ENCODE results near the gene OGFRL1.

OGFRL1 gene

DNA sequence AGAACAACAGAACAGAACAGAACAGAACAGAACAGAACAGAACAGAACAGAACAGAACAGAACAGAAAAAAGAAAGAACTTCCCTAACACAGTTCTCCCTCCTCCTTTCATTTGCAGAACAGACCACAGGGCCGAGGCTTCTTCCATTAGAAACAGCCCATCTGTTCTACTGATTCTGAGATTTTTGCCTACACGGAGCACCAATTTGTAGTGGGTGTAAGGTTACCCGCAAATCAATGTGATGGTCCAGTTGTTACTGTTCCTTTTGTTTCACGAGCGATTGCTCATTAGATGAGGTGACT is 734 bp upstream of the OGFRL1 start:
- no peak for DNase-seq

DNA sequence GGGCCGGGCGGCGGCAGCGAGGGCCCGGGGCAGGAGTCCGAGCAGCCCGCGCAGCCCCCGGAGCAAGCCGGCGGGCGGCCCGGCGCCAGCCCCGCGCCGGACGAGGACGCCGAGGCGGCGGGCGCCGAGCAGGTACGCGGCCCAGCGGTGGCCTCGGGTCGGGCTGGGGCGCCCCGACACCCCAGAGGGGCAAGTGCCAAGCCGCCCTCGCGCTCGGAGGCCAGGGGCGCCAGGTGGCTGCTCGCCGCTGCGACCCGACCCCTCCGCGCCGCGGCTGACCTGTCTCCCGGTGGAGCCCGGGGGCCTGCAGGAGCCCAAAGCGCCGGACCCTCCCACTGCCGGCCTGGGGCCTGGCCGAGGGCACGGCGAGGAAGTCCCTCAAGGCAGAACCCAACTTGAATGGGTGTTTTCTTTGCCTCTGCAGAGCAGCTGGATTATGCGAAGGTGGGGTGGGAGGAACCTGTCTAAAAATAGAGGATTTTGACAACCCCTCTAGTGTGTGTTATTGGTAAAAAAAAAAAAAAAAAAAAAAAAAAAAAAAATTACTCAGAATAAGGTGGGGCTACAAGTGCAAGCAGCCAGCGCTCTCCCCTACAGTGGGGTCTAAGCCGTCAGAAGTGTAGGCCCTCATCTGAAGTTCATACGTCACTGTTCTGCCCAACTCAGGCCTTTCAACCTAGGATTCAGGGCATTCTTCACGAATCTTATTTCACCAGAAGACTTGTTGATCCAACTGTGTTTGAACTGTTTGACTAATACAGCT is 609 bp downstream of the OGFRL1 start:
- no peak for DNase-seq

GRCh38 chr6:71289802-71290175 is 1.2 kb downstream of the OGFRL1 start:
- no peak for DNase-seq

DNA sequence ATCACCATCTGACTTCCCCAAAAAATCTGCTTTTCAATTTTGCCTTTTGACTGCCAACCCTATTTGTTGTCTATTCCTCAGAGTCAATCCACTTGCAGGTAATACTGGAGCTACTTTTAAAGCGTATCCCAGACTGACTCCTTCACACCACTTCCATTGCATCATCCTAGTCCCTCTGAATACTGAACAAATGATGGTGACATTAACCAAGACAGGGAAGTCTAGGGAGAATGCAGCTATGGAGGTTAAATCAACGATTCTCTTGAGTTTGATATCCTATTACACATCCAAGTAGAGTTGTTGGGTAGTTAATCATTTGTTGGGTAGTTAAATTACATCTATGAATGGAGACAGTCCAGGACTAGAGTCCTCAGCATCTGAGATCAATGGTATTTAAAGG is 2.0 kb downstream of the OGFRL1 start:
- no peak for DNase-seq

GRCh38 chr6:71292001-71292400 is 3.4 kb downstream of the OGFRL1 start:
- DNase-seq, result no peak

DNA sequence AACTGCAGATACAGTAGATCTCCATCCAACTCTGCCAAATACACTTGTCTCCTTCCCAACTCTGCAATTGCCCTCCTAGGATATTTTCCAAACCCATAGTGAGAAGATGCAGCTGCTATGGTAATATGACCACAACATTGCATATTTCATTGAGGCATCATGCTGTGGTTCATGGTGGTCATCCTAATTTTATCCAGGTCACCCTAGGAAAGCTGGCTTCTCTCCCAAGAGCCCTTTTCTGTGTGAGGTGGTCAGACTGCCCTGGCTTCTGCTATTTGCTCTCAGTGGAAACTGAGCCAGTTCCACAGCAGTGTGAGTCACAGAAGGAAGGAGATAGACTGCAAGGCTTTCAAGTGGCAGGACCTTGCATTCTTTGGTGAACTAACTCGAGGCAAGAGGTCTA is 5.5 kb downstream of the OGFRL1 start:
- no peak for DNase-seq

DNA sequence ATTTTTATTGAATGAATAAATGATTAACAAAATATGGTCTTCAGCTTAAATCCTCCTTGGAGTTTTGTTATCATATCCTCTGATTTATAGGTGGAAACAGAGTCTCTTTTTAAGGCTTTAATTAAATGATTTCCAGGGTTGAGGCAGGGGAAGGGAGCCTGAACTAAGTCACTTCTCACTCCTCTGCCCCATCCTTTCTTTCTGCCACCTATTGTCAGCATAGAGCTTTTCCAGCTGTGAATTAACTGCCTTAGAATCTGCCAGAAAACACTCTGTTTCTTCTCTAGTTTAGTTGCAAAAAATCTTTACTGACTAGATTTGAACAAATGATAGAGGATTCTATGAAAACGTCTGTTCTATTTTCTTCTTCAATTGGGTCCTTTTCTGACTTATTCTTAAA is 9.8 kb downstream of the OGFRL1 start:
- no peak for DNase-seq

DNA sequence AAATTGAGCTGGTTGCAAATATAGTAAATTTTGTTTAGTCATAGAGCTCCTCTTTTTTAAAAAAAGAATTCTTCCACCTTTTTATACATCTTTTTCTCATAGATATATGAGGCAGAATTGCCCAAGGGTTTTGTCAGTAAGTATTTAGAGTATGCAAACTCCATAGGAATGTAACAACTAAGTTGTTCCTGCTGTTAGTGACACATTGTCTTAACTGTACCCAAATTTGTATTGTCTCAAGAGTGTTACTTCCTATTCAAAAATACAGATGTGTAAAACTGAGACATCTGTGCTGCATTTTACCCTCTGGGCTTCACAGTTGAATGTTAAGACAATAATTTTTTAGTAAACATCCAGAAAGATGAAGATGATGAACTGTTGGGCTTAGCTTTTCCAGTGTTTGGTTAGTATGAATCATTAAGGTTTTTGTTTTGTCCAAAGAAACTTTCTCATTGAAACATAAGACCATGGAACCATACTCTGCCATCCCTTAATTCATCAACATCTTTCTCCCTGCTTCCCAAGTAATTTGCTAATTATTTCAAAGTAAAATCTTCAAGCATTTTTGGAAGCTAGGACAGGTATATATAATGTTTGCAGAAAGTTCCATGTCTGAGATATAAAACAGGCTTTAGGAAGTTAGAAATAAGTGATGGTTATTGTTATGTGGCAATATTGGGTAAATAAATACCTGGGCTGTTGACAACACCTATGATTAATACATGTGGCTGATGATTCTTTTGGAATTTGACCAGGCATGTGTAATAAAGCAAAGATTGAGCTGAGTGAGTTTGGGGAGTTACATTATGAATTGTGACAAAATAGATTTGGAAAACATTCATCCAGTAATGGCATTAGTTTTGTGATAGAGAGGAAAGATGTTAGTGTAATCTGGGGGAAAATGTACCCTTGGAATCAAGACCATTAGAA is 11.2 kb downstream of the OGFRL1 start:
- DNase-seq, result no peak

GRCh38 chr6:71300561-71301168 is 12.1 kb downstream of the OGFRL1 start:
- no peak for DNase-seq

GRCh38 chr6:71301546-71301945 is 12.9 kb downstream of the OGFRL1 start:
- no peak for DNase-seq

GRCh38 chr6:71309656-71310055 is 21.0 kb downstream of the OGFRL1 start:
- DNase-seq, result no peak

DNA sequence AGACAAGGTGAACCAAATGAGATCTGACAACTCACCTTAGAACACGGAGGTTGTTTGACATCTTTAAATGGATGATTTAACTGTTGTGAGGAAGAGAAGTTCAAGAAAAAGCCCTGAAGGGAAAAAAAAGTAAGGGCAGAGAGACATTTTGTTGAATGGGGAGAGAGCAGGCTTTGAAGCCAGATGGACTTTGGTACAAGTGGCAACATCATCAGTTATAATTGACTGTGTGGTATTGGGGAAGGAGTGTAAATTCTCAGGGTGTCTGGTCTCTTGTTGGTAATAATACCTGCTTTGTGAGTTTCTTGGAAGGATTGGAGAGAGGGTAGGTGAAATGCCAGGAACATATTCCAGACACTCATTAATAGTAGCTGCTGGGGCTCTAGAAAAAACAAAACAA is 21.6 kb downstream of the OGFRL1 start:
- no peak for DNase-seq

DNA sequence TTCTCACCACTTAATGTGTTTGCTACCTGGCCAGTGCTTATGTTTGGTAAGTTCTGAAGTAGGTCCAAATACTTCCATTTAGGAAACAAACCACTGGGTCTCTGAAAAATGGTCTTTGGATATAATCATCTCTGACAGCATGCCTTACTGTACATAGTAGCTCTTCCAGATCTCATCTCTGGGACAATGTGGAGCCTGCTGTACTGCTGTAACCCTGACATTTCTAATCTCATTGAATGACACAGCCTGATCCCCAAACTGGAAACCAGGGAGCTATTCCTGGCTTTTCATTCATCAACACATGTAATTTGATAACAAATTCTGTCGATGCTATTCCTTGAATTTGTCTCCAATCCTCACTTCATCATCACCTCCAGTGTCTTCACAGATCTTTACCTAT is 23.5 kb downstream of the OGFRL1 start:
- DNase-seq, result no peak

GRCh38 chr6:71317441-71317840 is 28.8 kb downstream of the OGFRL1 start:
- DNase-seq, result no peak

DNA sequence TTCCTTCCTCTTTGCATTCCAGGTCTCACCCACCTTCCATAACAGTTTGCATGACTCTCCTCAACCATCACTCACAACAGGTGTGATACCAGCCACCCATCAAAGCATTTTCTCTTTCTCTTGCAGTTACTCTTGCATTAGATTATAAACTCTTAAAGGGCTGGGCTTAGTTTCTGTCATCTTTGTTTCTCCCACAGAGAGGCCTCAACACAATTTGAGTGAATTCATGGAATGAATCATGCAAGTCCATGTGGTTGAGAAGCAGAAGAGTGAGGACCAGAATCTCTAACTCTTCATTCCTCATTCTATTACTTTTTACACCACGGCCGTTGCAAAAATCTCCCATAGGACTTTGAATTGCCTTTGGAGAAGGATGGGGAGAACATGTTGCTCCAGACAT is 31.4 kb downstream of the OGFRL1 start:
- DNase-seq, result no peak

DNA sequence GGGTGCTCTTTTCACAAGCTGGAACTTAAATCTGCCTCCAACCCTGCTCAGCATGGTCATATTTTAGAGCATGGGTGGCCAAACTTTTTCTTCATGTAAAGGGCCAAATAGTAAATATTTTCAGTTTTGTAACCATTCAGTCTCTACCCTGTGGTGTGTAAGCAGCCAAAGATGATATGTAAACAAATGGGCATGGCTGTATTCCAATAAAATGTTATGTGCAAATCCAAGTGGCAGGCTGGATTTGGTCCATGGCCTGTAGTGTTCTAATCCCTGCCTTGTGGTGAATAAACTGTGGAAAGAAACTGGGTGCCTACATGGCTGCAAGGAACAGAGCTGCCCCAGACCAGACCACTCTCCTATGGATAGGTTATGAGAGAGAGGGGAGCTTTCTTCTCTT is 32.7 kb downstream of the OGFRL1 start:
- DNase-seq, result no peak

GRCh38 chr6:71324194-71324785 is 35.7 kb downstream of the OGFRL1 start:
- no peak for DNase-seq

DNA sequence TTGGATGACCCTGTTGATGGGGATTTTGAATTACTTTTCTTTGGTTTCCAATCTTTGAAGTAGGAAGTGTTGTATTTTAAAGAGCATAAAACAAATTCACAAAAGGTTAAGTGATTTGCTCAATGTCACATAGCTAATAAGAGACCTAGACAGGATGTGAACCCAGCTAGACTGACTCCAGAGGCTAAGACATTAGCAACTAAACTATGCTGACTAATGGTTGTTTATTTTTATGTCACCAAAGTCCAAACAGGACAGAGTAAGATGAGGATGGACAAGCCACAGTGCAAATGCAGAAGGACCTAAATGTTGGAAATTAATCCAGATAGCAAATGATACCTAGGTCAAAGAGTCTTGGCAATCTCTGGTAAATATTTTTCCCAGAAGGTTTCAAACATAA is 38.0 kb downstream of the OGFRL1 start:
- no peak for DNase-seq

- DNase-seq, result no peak
These were observed 41.9 kb downstream of the OGFRL1 start for GRCh38 chr6:71330501-71330900.

DNA sequence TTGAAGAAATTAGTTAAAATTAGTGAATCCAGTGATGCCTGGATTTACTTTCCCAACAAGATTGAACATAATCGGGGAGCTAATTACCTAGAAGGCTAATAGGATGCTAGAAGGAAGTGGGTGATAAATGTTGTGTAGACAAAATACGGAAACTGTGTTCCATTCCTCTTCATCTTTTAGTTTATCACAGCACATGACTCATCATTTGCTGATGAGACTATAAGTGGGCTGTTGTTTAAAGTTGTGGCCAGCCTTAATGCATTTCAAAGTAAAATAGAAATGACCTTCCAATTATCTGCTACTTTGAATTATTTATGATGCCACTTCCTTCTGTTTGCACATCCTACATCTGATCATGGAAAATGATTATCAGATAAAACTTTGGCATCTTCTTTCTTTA is 43.4 kb downstream of the OGFRL1 start:
- no peak for DNase-seq

GRCh38 chr6:71333050-71333449 is 44.4 kb downstream of the OGFRL1 start:
- no peak for DNase-seq

GRCh38 chr6:71333697-71334096 is 45.1 kb downstream of the OGFRL1 start:
- no peak for DNase-seq

GRCh38 chr6:71334768-71335167 is 46.2 kb downstream of the OGFRL1 start:
- no peak for DNase-seq

- DNase-seq, result no peak
These were observed 46.9 kb downstream of the OGFRL1 start for GRCh38 chr6:71335544-71335943.

All from NCI-H2029 (cell line).